ENCODE measurements around the gene DCHS1. TPM values are rescaled to one million over a fixed set of nuclear protein-coding genes. Genes with fewer than 3 reads are reported as not detected.

The DCHS1 gene
- total RNA-seq, 2 experiments from 2014 or later = 0.23 to 0.29 TPM

DNA sequence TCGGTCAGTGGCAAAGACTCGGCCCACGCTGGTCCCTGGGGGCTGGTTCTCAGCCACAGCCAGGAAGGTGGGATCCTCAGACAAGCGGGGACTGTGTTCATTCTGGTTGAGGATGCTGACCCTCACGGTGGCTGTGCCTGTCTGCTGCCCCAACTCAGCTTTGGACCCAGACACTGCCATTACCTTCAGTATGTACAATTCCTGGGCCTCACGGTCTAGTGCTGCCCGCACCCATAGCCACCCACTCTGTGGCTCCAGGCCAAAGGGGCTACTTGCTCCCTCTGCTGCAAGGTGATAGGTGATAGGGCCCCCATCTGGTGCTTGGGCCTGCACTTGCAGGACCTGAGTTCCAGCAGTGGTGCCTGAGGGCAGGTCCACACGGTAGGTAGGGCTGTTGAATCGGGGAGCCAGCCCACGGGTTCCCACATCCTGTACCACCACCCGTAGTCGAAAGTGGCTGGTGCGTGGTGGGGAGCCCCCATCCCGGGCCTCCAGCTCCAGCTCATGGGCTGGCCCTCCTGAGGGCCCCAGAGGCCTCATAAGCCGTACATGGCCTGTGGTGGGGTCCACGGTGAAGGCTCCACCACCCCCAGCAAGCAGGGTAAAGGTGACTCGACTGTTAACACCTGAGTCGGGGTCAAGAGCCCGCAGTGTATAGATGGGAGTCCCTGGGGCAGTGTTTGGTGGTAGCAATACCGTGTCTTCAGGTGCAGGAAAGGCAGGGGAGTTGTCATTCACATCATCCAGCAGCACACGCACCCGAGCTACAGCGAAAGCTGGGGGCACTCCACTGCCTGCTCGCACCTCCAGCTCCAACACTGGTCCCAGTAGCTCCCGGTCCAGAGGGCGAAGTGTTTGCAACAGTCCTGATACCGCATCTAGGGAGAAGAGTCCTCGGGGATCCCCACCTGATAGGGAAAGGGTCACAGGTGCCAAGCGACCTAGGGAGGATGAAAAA is 23.2 kb downstream of the DCHS1 start:
- no peak for DNase-seq

DNA sequence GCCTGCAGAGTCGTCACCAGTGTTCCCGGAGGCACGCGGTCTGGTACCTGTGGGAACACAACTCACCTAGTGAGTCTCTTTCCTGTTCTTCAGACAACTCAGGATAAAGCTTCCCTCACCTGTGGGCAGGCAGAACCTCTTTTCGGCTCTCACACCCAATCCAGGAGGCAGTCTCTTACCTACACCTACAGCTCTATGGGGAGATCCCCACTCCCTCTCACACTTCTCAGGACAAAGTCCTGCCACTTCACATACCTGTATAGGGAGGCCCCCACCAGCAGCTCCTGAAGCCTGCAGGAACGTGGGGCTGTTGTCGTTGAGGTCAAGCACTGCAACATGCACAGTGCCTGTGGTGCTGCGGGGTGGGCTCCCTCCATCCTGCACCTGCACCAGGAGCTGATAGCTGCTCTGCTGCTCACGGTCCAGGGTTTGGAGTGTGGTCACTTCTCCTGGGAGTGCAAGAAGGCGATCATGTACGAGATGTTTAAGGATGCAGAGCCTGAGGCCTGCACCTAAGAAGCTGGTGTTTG is 24.2 kb downstream of the DCHS1 start:
- no peak for ATAC-seq
- Mint-ChIP-seq H3K27ac (no peak overlapping the region), H3K4me3 (no peak overlapping the region), H3K9me3 (ENCODE audit: insufficient read depth) (no peaks in the 10 kb centered on the region), H3K27me3 (ENCODE audit: low read depth) (no peaks in the 10 kb centered on the region), H3K36me3 (ENCODE audit: low read depth) (no peaks in the 10 kb centered on the region), H3K4me1 (ENCODE audit: low read depth) (peaks cover 29% of the 10 kb centered on the region)
- CTCF ChIA-PET = interaction anchor here (0.6 to 1.1 kb wide), 4 partner anchors 12 to 252 kb away, joined by 3 to 5 read pairs (median 4); partner anchors contain the start of genes ILK, MRPL17 and TPP1
- POLR2A ChIA-PET = interaction anchor here (0.8 kb wide), 1 partner anchor 52 kb away, joined by 3 read pairs; the partner anchor contains the start of gene MRPL17
- DNase-seq = no peak

More for the DNA sequence above, 23.2 kb downstream of the DCHS1 start:
- POLR2A ChIA-PET = interaction anchor here (0.8 kb wide), 1 partner anchor 51 kb away, joined by 3 read pairs; the partner anchor contains the start of gene MRPL17
- CTCF ChIA-PET = no interaction called here
- H3K27ac Mint-ChIP-seq = no peak overlapping the region
- H3K4me3 Mint-ChIP-seq = no peak overlapping the region
- H3K27me3 Mint-ChIP-seq (ENCODE audit: low read depth) = no peaks in the 10 kb centered on the region
- no peak for ATAC-seq
- H3K9me3 Mint-ChIP-seq (ENCODE audit: insufficient read depth) = no peaks in the 10 kb centered on the region
- no peaks in the 10 kb centered on the region for H3K36me3 Mint-ChIP-seq (ENCODE audit: low read depth)
- peaks cover 20% of the 10 kb centered on the region for H3K4me1 Mint-ChIP-seq (ENCODE audit: low read depth)

DNA sequence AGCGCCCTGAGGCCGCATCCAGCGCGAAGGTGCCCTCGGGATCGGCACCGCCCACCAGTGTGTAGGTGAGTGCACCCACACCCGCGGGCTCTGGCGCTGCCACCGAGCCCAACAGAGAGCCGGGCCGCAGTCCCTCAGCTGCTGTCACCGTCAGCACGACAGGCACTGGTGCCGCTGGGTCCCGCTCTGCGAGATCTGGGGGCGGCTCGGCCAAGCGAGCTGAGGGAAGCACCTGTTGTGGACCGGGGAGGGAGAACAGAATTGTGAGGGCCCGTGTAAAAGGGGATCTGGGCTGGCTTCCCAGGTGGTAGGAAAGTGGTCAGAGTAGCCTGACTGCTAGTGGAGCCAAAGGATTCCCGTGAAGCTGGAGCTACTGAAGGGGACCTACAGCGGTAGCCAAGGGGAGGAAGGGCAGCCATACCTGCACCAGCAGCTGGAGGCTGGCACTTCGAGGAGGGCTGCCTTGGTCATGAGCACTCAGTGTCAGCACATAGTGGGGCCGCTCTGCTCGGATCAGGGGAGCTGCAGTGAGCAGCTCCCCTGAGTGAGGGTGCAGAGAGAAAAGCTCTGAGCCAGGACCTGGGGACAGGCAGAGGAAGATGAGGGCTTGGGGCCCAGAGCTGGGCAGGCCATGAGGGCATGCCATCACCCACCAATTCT is 24.8 kb downstream of the DCHS1 start:
- POLR2A ChIA-PET = no interaction called here

DNA sequence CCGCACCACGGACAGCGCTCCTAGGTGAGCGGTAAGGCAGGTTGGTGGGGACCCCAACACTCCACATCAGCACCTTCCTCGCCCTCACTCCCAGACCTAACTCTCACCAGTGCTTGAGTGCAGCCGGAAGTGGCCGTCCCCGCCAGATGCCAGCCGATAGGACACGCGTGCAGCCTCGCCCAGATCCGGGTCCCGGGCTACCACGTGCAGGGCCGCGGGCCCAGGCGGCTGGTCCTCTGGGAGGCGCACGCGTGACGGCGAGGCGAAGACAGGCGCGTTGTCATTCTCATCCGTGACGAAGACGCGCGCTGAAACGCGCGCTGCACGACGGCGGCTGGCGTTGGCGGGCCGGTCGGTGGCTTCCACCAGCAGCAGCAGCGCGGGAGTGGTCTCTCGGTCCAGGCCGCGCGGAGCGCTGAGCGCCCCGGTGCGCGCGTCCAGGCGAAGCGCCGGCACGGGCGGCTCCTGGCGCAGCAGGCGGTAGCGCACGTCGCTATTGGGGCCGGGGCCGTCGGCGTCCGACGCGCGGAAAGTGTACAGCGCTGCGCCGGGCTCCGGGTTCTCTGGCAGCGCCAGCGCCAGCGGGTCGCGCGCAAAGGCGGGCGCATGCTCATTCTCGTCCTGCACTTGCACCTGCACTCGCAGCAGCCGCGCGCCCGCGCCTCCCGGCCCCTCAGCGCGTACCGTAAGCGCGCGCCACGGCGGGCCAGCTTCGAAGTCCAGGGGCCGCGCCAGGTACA is 25.5 kb downstream of the DCHS1 start:
- H3K36me3 Mint-ChIP-seq (ENCODE audit: low read depth) = no peaks in the 10 kb centered on the region
- no peaks in the 10 kb centered on the region for H3K9me3 Mint-ChIP-seq (ENCODE audit: insufficient read depth)
- H3K4me3 Mint-ChIP-seq = no peak overlapping the region
- no peak overlapping the region for H3K27ac Mint-ChIP-seq
- CTCF ChIA-PET = interaction anchor here (1.1 kb wide), 1 partner anchor 11 kb away, joined by 4 read pairs; the partner anchor contains the start of gene TPP1
- H3K27me3 Mint-ChIP-seq (ENCODE audit: low read depth) = no peaks in the 10 kb centered on the region
- ATAC-seq = no peak
- H3K4me1 Mint-ChIP-seq (ENCODE audit: low read depth) = peaks cover 30% of the 10 kb centered on the region
- POLR2A ChIA-PET = interaction anchor here (1.3 kb wide), 1 partner anchor 12 kb away, joined by 3 read pairs; no protein-coding TSS in a partner anchor
- no peak for DNase-seq

More for the DNA sequence above, 24.8 kb downstream of the DCHS1 start:
- Mint-ChIP-seq H3K4me1 (ENCODE audit: low read depth) (peaks cover 30% of the 10 kb centered on the region), H3K9me3 (ENCODE audit: insufficient read depth) (no peaks in the 10 kb centered on the region), H3K27me3 (ENCODE audit: low read depth) (no peaks in the 10 kb centered on the region), H3K27ac (no peak overlapping the region), H3K36me3 (ENCODE audit: low read depth) (no peaks in the 10 kb centered on the region), H3K4me3 (no peak overlapping the region)
- CTCF ChIA-PET = interaction anchor here (0.6 to 1.1 kb wide), 4 partner anchors 11 to 252 kb away, joined by 3 to 5 read pairs (median 4); partner anchors contain the start of genes ILK, MRPL17 and TPP1
- ATAC-seq (no peak), DNase-seq (no peak)

DNA sequence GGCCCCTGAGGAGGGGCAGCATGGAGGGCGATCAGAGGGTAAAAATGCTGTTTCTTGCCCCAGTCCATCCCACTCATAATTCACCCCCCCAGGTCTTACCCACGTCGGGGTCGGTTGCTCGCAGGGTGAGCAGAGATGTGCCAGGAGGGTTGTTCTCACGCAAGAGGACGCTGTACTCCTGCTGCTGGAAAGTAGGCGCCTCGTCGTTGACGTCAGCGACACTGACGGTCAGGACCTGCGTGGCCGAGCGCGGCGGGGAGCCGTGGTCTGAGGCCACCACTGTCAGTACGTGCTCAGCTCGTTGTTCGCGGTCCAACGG is 26.1 kb downstream of the DCHS1 start:
- H3K27me3 Mint-ChIP-seq (ENCODE audit: low read depth) = no peaks in the 10 kb centered on the region
- H3K27ac Mint-ChIP-seq = no peak overlapping the region
- H3K36me3 Mint-ChIP-seq (ENCODE audit: low read depth) = no peaks in the 10 kb centered on the region
- DNase-seq (no peak), ATAC-seq (no peak)
- no peaks in the 10 kb centered on the region for H3K9me3 Mint-ChIP-seq (ENCODE audit: insufficient read depth)
- H3K4me3 Mint-ChIP-seq = no peak overlapping the region
- H3K4me1 Mint-ChIP-seq (ENCODE audit: low read depth) = peaks cover 30% of the 10 kb centered on the region
- ChIA-PET CTCF (interaction anchor here (1.1 to 3.4 kb wide), 2 partner anchors 26 to 38 kb away, joined by 4 to 14 read pairs; partner anchors contain the start of gene ILK), POLR2A (interaction anchor here (1.1 to 1.3 kb wide), 2 partner anchors 11 to 17 kb away, joined by 3 read pairs; no protein-coding TSS in a partner anchor)

DNA sequence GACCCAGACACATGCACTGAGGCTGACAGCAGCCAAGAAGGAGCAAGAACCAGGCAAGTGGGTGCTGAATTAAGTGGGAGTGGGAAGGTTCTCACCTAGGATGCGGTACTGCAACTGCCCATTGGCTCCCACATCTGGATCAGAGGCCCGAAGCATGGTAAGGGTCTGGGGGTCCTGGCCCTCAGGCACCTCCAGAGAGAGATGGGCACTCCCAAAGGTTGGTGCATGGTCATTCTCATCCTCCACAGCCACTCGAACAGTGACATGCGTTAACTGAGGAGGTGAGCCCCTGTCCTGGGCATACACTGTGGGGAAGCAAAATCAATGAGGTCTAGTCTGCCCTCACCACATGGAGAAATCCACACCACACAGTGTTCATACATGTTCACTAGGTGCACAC is 27.1 kb downstream of the DCHS1 start:
- H3K4me3 Mint-ChIP-seq = no peak overlapping the region
- peaks cover 30% of the 10 kb centered on the region for H3K4me1 Mint-ChIP-seq (ENCODE audit: low read depth)
- H3K9me3 Mint-ChIP-seq (ENCODE audit: insufficient read depth) = no peaks in the 10 kb centered on the region
- no peak for ATAC-seq
- CTCF ChIA-PET = interaction anchor here (1.1 to 3.4 kb wide), 5 partner anchors 10 to 249 kb away, joined by 3 to 14 read pairs (median 12); partner anchors contain the start of genes ILK, MRPL17 and TPP1
- POLR2A ChIA-PET = interaction anchor here (0.7 to 2.3 kb wide), 4 partner anchors 9 to 18 kb away, joined by 3 to 16 read pairs (median 8); partner anchors contain the start of genes TAF10 and TPP1
- no peak for DNase-seq
- no peak overlapping the region for H3K27ac Mint-ChIP-seq
- H3K36me3 Mint-ChIP-seq (ENCODE audit: low read depth) = no peaks in the 10 kb centered on the region
- no peaks in the 10 kb centered on the region for H3K27me3 Mint-ChIP-seq (ENCODE audit: low read depth)

DNA sequence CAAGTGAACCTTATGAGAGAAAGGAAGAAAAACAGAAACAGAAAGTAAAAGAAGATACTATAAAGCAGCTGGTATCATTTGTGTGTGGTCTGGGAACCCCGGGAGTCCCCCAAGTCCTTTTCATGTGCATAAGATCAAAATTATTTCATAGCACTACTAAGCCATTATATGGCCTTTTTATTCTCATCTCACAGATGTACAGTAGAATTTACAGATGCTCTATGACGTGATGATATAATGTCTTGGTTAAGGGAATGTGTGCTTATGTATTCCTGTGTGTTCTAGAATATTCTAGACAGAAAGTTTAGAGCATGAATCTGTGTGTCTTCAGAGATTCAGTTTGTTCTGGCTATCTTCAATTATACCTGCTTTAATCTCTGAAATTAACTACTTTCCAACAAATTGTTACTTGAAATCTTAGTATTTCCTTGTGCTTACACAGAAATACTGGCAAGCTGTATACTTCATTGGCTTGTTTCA is 27.8 kb downstream of the DCHS1 start:
- H3K4me1 Mint-ChIP-seq (ENCODE audit: low read depth) = peaks cover 30% of the 10 kb centered on the region
- H3K27ac Mint-ChIP-seq = peak overlapping the region; percentile 75
- H3K9me3 Mint-ChIP-seq (ENCODE audit: insufficient read depth) = no peaks in the 10 kb centered on the region
- CTCF ChIA-PET = interaction anchor here (0.7 to 3.4 kb wide), 11 partner anchors 8 to 249 kb away, joined by 3 to 14 read pairs (median 3); partner anchors contain the start of genes MRPL17, TAF10 and TPP1
- ATAC-seq = peak; percentile 69
- DNase-seq = peak; percentile 47
- H3K27me3 Mint-ChIP-seq (ENCODE audit: low read depth) = no peaks in the 10 kb centered on the region
- no peaks in the 10 kb centered on the region for H3K36me3 Mint-ChIP-seq (ENCODE audit: low read depth)
- POLR2A ChIA-PET = interaction anchor here (0.8 to 2.3 kb wide), 3 partner anchors 10 to 25 kb away, joined by 3 to 16 read pairs (median 14); partner anchors contain the start of genes TAF10 and TPP1
- peak overlapping the region; percentile 20 for H3K4me3 Mint-ChIP-seq

DNA sequence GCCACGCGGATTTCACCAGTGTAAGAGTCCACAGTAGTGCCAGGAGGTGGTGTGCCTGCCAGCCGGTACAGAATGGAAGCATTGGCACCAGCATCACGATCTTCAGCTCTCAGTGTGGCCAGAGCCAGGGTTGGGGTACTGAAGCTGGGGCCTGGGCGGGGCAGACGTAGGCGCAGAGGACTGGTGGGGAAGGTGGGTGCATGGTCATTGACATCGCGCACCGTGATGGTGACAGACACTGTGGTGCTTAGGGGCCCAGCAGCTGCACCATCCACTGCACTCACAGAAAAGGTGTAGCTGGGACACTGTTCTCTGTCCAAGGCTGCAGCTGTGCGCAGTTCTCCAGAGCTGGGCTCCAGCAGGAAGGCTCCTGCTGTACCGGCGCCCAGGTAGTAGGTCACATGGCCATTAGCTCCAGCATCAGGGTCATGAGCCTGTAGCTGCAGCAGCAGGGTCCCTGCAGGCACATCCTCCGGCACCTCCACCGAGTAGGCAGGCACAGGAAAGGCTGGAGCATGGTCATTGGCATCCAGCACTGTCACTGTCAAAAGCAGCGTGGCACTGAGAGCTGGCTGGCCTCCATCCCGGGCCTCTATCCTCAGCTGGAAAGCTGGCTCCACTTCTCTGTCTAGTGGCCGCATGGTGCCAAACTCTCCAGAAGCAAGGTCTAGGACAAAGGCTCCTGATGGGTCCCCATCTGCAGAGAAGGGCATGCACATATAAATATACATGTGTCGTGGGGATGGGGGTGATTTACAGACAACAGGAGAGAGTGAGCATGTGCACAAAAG is 28.4 kb downstream of the DCHS1 start:
- Mint-ChIP-seq H3K9me3 (ENCODE audit: insufficient read depth) (no peaks in the 10 kb centered on the region), H3K4me3 (peak overlapping the region; percentile 20), H3K27ac (peak overlapping the region; percentile 75), H3K4me1 (ENCODE audit: low read depth) (peaks cover 29% of the 10 kb centered on the region), H3K27me3 (ENCODE audit: low read depth) (no peaks in the 10 kb centered on the region), H3K36me3 (ENCODE audit: low read depth) (no peaks in the 10 kb centered on the region)
- no peak for DNase-seq
- ChIA-PET CTCF (interaction anchor here (0.7 to 3.4 kb wide), 11 partner anchors 8 to 248 kb away, joined by 3 to 14 read pairs (median 3); partner anchors contain the start of genes MRPL17, TAF10 and TPP1), POLR2A (interaction anchor here (0.6 to 2.3 kb wide), 4 partner anchors 9 to 59 kb away, joined by 3 to 16 read pairs (median 8); partner anchors contain the start of genes TAF10 and TPP1)
- peak; percentile 21 for ATAC-seq

DNA sequence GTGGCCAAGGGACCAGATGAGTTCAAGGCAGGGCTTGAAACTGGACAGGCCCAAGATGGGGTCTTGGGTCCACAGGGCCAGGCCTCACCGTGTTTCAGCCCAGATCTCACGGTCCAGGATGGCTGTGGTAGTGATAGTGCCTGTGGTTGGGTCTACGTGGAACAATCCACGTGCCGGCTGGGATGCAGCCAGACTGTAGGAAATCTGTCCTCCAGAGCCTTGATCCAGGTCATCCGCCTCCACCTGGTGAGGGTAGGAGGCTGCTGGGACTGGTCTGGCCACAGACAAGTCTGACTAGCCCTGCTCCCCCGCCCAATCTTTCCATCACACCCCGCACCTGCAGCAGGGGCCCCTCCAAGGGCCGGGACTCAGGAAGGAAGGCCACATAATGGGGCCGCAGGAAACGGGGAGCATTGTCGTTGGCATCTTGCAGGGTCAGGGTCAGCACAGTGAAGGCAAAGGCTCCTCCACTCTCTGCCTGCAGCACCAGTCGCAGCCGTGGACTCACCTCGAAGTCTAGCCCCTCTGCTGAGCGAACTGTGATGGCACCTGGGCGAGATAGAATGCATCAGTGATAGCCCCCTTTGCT is 29.7 kb downstream of the DCHS1 start:
- Mint-ChIP-seq H3K36me3 (ENCODE audit: low read depth) (no peaks in the 10 kb centered on the region), H3K4me1 (ENCODE audit: low read depth) (peaks cover 20% of the 10 kb centered on the region), H3K27me3 (ENCODE audit: low read depth) (no peaks in the 10 kb centered on the region), H3K27ac (no peak overlapping the region), H3K4me3 (no peak overlapping the region), H3K9me3 (ENCODE audit: insufficient read depth) (no peaks in the 10 kb centered on the region)
- DNase-seq (no peak), ATAC-seq (no peak)
- POLR2A ChIA-PET = no interaction called here
- CTCF ChIA-PET = no interaction called here
